GM12878 (cell line): Measurements from ENCODE around the gene ADCY9. TPM values are rescaled to one million over a fixed set of nuclear protein-coding genes. Genes with fewer than 3 reads are reported as not detected.

Experiments
- ATAC-seq: fragments of 200-7000 bp; cut with Tn5 transposase; 3 replicates; pipeline ENCODE4 v1.9.1; 2020; ENCODE audit warnings: mild to moderate bottlenecking, moderate library complexity
- BruUV-seq: library from RNA; stranded (reverse); fragments of 400-500 nt; replicated peaks from 2 replicates; lab custom pipeline; 2021; lab: Mats Ljungman, UMichigan
- CTCF ChIA-PET: fragments of 300-600 bp; sonication (Branson Sonifier 250); formaldehyde crosslinking; extraction: SDS; loops from one replicate; lab custom pipeline; 2021; ENCODE audit warnings: inconsistent platforms; lab: Yijun Ruan, JAX
- POLR2A ChIA-PET: fragments of 350-600 bp; formaldehyde crosslinking; extraction: SDS; loops from one replicate; lab custom pipeline; 2021; ENCODE audit warnings: inconsistent platforms; lab: Charles Lee
- RAD21 ChIA-PET: fragments of 300-600 bp; sonication (Branson Sonifier 250); formaldehyde crosslinking; loops from one replicate; lab custom pipeline; 2023; ENCODE audit warnings: antibody characterized with exemption; ENCODE audit not compliant: unreplicated experiment; lab: Charles Lee
- SMC1A ChIA-PET: fragments of 300-600 bp; sonication (Branson Sonifier 250); formaldehyde crosslinking; loops from one replicate; lab custom pipeline; 2023; ENCODE audit not compliant: unreplicated experiment, uncharacterized antibody; lab: Charles Lee
- DNase-seq: peaks from one replicate; pipeline ENCODE4 v3.0.0-alpha.2; 2011; ENCODE audit warnings: low read depth, low spot score
- FAIRE-seq: peaks from 3 replicates; lab custom pipeline; 2011; peaks lifted over from hg19 to GRCh38; lab: Jason Lieb, UNC
- H2AFZ ChIP-seq: 2 replicates; pipeline ENCODE4 v1.6.0; 2011; ENCODE audit warnings: low read depth, low read length, control low read depth; ENCODE audit not compliant: control insufficient read depth
- H3K27ac ChIP-seq: 2 replicates; pipeline ENCODE4 v1.5.1; 2011; ENCODE audit warnings: control low read depth; ENCODE audit not compliant: control insufficient read depth, insufficient read depth
- H3K27me3 ChIP-seq, 2 experiments: replicated peaks in 1 of 2; 2 replicates each; pipeline versions ENCODE4 v1.6.0 to v1.6.1; 2011; ENCODE audit warnings: low read length in 1 of 2; ENCODE audit not compliant: control insufficient read depth in 2 of 2, insufficient read depth in 2 of 2
- H3K36me3 ChIP-seq, 2 experiments: 2 replicates each; pipeline ENCODE4 v1.5.1; 2011; ENCODE audit warnings: low read length in 1 of 2; ENCODE audit not compliant: control insufficient read depth in 2 of 2, insufficient read depth in 2 of 2
- H3K4me1 ChIP-seq: 2 replicates; pipeline ENCODE4 v1.6.1; 2011; ENCODE audit warnings: mild to moderate bottlenecking, low read length, moderate library complexity, mixed read lengths; ENCODE audit not compliant: control insufficient read depth, insufficient read depth
- H3K4me2 ChIP-seq: 2 replicates; pipeline ENCODE4 v1.6.0; 2011; ENCODE audit warnings: control low read depth; ENCODE audit not compliant: control insufficient read depth, insufficient read depth
- H3K4me3 ChIP-seq: fragments of 200-600 bp; sonication (generic); 2 replicates; pipeline ENCODE4 v1.5.1; 2016
- H3K79me2 ChIP-seq: 2 replicates; pipeline ENCODE4 v1.6.0; 2011; ENCODE audit warnings: low read length; ENCODE audit not compliant: control insufficient read depth, insufficient read depth
- H3K9ac ChIP-seq: 2 replicates; pipeline ENCODE4 v1.8.0; 2011; ENCODE audit warnings: low read length, control low read depth, mixed read lengths; ENCODE audit not compliant: control insufficient read depth, insufficient read depth
- H3K9me3 ChIP-seq: replicated peaks from 3 replicates; pipeline ENCODE4 v1.5.1; 2011; ENCODE audit warnings: mild to moderate bottlenecking, low read length; ENCODE audit not compliant: control insufficient read depth, insufficient read depth
- H4K20me1 ChIP-seq: 2 replicates; pipeline ENCODE4 v1.6.0; 2011; ENCODE audit not compliant: control insufficient read depth, insufficient read depth
- BCL3 ChIP-seq: IDR thresholded peaks from 2 replicates; pipeline ENCODE4 v1.6.1; 2011; ENCODE audit warnings: borderline replicate concordance, low read depth, mild to moderate bottlenecking, moderate library complexity, low read length; ENCODE audit not compliant: insufficient read depth, poor library complexity, severe bottlenecking
- BRCA1 ChIP-seq: IDR thresholded peaks from 2 replicates; pipeline ENCODE4 v1.6.1; 2011; ENCODE audit warnings: low read depth, low read length, improper control_type of control experiment
- FOXM1 ChIP-seq: IDR thresholded peaks from 2 replicates; pipeline ENCODE4 v1.6.1; 2012; ENCODE audit warnings: low read depth, mild to moderate bottlenecking, inconsistent platforms, low read length, moderate library complexity
- HDAC6 ChIP-seq: fragments of 200-600 bp; sonication (generic); IDR thresholded peaks from one replicate; pipeline ENCODE4 v1.8.0; 2017; ENCODE audit warnings: antibody characterized with exemption; ENCODE audit not compliant: unreplicated experiment
- TARDBP ChIP-seq: IDR thresholded peaks from 2 replicates; pipeline ENCODE4 v1.6.1; 2016; ENCODE audit warnings: borderline replicate concordance
- TCF12 ChIP-seq: IDR thresholded peaks from 2 replicates; pipeline ENCODE4 v1.6.1; 2011; ENCODE audit warnings: low read depth, mild to moderate bottlenecking, low read length
- USF1 ChIP-seq: IDR thresholded peaks from 2 replicates; pipeline ENCODE4 v1.6.1; 2011; ENCODE audit warnings: borderline replicate concordance, low read depth, mild to moderate bottlenecking, moderate library complexity, mixed read lengths, low read length; ENCODE audit not compliant: insufficient read depth; ENCODE audit errors: extremely low read length
- WGBS: methylation state at CpG from one replicate; pipeline ENCODE4 v1.1.6; 2016; ENCODE audit warnings: low lambda C conversion rate; ENCODE audit not compliant: insufficient replicate concordance, insufficient coverage; ENCODE audit errors: missing lambda C conversion rate; 5-methylcytosine and 5-hydroxymethylcytosine counted together
- in situ Hi-C: fragments of 300-500 bp; cut with MboI; formaldehyde crosslinking; loops from 9 replicates; pipeline ENCODE4 v1.14.3; 2018; ENCODE audit warnings: mixed read lengths
- intact Hi-C: fragments of 100-400 bp; cut with micrococcal nuclease; formaldehyde crosslinking; loops from one replicate; pipeline ENCODE4 v1.14.2; 2022; ENCODE audit not compliant: unreplicated experiment
- polyA plus RNA-seq, 11 experiments: library from polyadenylated mRNA; depleted of rRNA in 4 of 11; unstranded in 6 of 11; stranded (reverse) in 5 of 11; fragments of >200 nt; fragmentation: Nextera tagmentation in 4 of 11; fragmentation: Illumina TruSeq in 1 of 11; extraction: Ambion mirVana in 4 of 11; extraction: Trizol in 1 of 11; gene quantifications; 1 replicate in 1 of 11; 2 replicates in 10 of 11; pipeline versions ENCODE4 v1.2.1 to v1.2.3, GENCODE V29; 2011 to 2016; ENCODE audit warnings: inconsistent platforms in 2 of 11, missing spikeins in 2 of 11, low read depth in 1 of 11
- total RNA-seq, 4 experiments: library from RNA; depleted of rRNA in 3 of 4; stranded (reverse); fragments of >200 nt in 3 of 4; fragmentation: Illumina TruSeq in 1 of 4; extraction: Trizol in 1 of 4; gene quantifications; 2 replicates each; pipeline versions ENCODE4 v1.2.1 to v1.2.3, GENCODE V29; 2013 to 2021

The ADCY9 gene
- total and polyA plus RNA-seq, 10 of the 15 experiments (the other 5 are each of a cell fraction or from before 2014, with no cell fraction given), result 0.09 to 0.41 (median 0.15) TPM; not detected in 3

- ATAC-seq (peak; percentile 61), DNase-seq (no peak), FAIRE-seq (no peak)
- intact Hi-C loops, result loop anchor here (5.0 kb wide), 1 partner anchor 137 kb away; no protein-coding TSS in a partner anchor
- no peaks in the 10 kb centered on the region for H3K79me2 ChIP-seq
- in situ Hi-C loops, result no loop called here
- H3K9me3 ChIP-seq, result no peaks in the 10 kb centered on the region
- H3K36me3 ChIP-seq, result no peaks in the 10 kb centered on the region
- H3K4me1 ChIP-seq, result no peaks in the 10 kb centered on the region
- H2AFZ ChIP-seq, result peak overlapping the region; percentile 54
- no TSS peak for BruUV-seq
- no peak overlapping the region for H3K4me3 ChIP-seq
- ChIA-PET SMC1A (interaction anchor here (0.5 kb wide), 1 partner anchor 68 kb away, joined by 3 read pairs; no protein-coding TSS in a partner anchor), POLR2A (no interaction called here), RAD21 (no interaction called here), CTCF (no interaction called here)
- peak; percentile 38 for TF ChIP-seq HDAC6
- TF ChIP-seq TARDBP, result no peak
- TF ChIP-seq TCF12, result no peak
- no peak for TF ChIP-seq USF1
- no peak for TF ChIP-seq BCL3
- TF ChIP-seq BRCA1, result no peak
- TF ChIP-seq FOXM1, result no peak
- no peaks in the 10 kb centered on the region for H4K20me1 ChIP-seq
- WGBS, result 29% methylated on average over 68 of the region's 75 CpGs
- peaks cover 0 to 4% of the 10 kb centered on the region in 2 experiments; a peak in 1 of 4 replicates for H3K27me3 ChIP-seq
- no peak overlapping the region for H3K27ac ChIP-seq
- H3K9ac ChIP-seq, result no peak overlapping the region
- H3K4me2 ChIP-seq, result peak overlapping the region; percentile 36; the same call in 1 of the 2 replicates
Measured at GRCh38 chr16:4115209-4115948, 863 bp downstream of the ADCY9 start.
